NT2/D1 (cell line): ENCODE data around the gene NRXN3.

Source experiments
- SUZ12 ChIP-seq: IDR thresholded peaks from 2 replicates; pipeline ENCODE4 v1.6.1; 2011; ENCODE audit not compliant: insufficient read length, insufficient read depth; ENCODE audit errors: extremely low read depth
- ZNF274 ChIP-seq: IDR thresholded peaks from 2 replicates; pipeline ENCODE4 v1.6.1; 2011; ENCODE audit warnings: mild to moderate bottlenecking, low read depth, low read length

DNA sequence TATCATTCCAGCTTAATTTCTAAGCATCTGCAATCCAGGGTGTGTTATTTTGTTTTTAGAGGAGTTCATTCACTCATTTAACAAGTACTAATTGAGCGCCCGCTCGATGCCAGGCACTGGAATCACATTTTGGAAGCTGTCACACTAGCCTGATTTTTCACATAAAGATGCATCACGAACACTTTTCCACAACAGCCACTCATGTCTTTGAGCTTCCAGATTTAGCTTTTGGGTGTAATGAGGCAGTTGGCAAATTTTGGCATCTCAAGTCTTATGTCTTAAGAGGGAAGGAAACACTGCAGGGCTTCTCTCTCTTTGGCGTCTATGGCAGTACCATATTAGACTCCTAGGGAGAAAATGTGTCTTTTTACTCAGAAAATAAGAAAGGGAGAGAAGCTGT is 14.0 kb downstream of the NRXN3 start:
- TF ChIP-seq SUZ12 (no peak), ZNF274 (no peak)
